Endothelial cell of umbilical vein (primary cell): ENCODE results near the gene TOR1A. TPM values are rescaled to one million over a fixed set of nuclear protein-coding genes. Genes with fewer than 3 reads are reported as not detected.

Source experiments
- BruUV-seq: library from RNA; stranded (reverse); fragments of 400-500 nt; replicated peaks from 2 replicates; lab custom pipeline; 2021; lab: Mats Ljungman, UMichigan
- CTCF ChIA-PET: fragments of 300-600, 350-600 bp; sonication (Branson Sonifier 250); formaldehyde crosslinking; loops from one replicate; lab custom pipeline; 2021; ENCODE audit warnings: antibody characterized with exemption, inconsistent platforms; lab: Charles Lee
- POLR2A ChIA-PET: fragments of 300-600, 350-600 bp; sonication (Branson Sonifier 250); formaldehyde crosslinking; loops from one replicate; lab custom pipeline; 2021; ENCODE audit warnings: antibody characterized with exemption, inconsistent platforms; lab: Charles Lee
- DNase-seq: peaks from one replicate; pipeline ENCODE4 v3.0.0-alpha.2; 2011; ENCODE audit warnings: low read depth, low spot score
- FAIRE-seq: peaks from 2 replicates; lab custom pipeline; 2011; peaks lifted over from hg19 to GRCh38; lab: Jason Lieb, UNC
- H2AFZ ChIP-seq: 2 replicates; pipeline ENCODE4 v1.6.0; 2012; ENCODE audit warnings: low read depth, low read length, control low read depth, inconsistent platforms
- H3K27ac ChIP-seq: 2 replicates; pipeline ENCODE4 v1.5.1; 2011; ENCODE audit warnings: low read depth, mild to moderate bottlenecking, control low read depth, low read length, moderate library complexity; ENCODE audit not compliant: insufficient read depth
- H3K27me3 ChIP-seq, 2 experiments: 2 replicates each; pipeline versions ENCODE4 v1.6.0 to v1.6.1; 2011; ENCODE audit warnings: low read length in 2 of 2, mixed read lengths in 1 of 2; ENCODE audit not compliant: control insufficient read depth in 2 of 2, insufficient read depth in 2 of 2
- H3K36me3 ChIP-seq, 2 experiments: 2 replicates in 1 of 2; 3 replicates in 1 of 2; pipeline ENCODE4 v1.5.1; 2011; ENCODE audit warnings: low read length in 2 of 2, mild to moderate bottlenecking in 1 of 2, moderate library complexity in 1 of 2; ENCODE audit not compliant: control insufficient read depth in 2 of 2, insufficient read depth in 2 of 2; ENCODE audit errors: extremely low read depth in 1 of 2
- H3K4me1 ChIP-seq: 3 replicates; pipeline ENCODE4 v1.5.1; 2011; ENCODE audit warnings: mild to moderate bottlenecking, low read length; ENCODE audit not compliant: control insufficient read depth, insufficient read depth; ENCODE audit errors: extremely low read depth
- H3K4me2 ChIP-seq: 2 replicates; pipeline ENCODE4 v1.6.1; 2011; ENCODE audit warnings: low read length, control low read depth, mixed read lengths; ENCODE audit not compliant: insufficient read depth
- H3K4me3 ChIP-seq, 3 experiments: fragments of 200-600 bp in 1 of 3; sonication (generic), shearing (Covaris generic) in 1 of 3; replicated peaks in 1 of 3; 2 replicates each; pipeline ENCODE4 v1.5.1; 2011 to 2016; ENCODE audit warnings: control low read depth in 3 of 3, low read length in 3 of 3, mild to moderate bottlenecking in 2 of 3, inconsistent platforms in 1 of 3, low read depth in 1 of 3, moderate library complexity in 1 of 3; ENCODE audit not compliant: insufficient read depth in 1 of 3
- H3K79me2 ChIP-seq: 2 replicates; pipeline ENCODE4 v1.6.0; 2012; ENCODE audit warnings: low read length, inconsistent platforms; ENCODE audit not compliant: control insufficient read depth, insufficient read depth
- H3K9ac ChIP-seq: replicated peaks from 2 replicates; pipeline ENCODE3; 2011; ENCODE audit warnings: low read length, control low read depth; ENCODE audit not compliant: insufficient read depth; ENCODE audit errors: extremely low read depth
- H3K9me1 ChIP-seq: replicated peaks from 3 replicates; pipeline ENCODE4 v1.6.0; 2011; ENCODE audit warnings: mild to moderate bottlenecking, low read length; ENCODE audit not compliant: control insufficient read depth, insufficient read depth; ENCODE audit errors: extremely low read depth
- H3K9me3 ChIP-seq: replicated peaks from 2 replicates; pipeline ENCODE4 v1.5.1; 2012; ENCODE audit warnings: low read length, inconsistent platforms; ENCODE audit not compliant: control insufficient read depth, insufficient read depth
- H4K20me1 ChIP-seq: replicated peaks from 2 replicates; pipeline ENCODE3; 2011; ENCODE audit warnings: mild to moderate bottlenecking, low read length; ENCODE audit not compliant: control insufficient read depth, insufficient read depth; ENCODE audit errors: extremely low read depth
- EZH2 ChIP-seq: IDR thresholded peaks from 2 replicates; pipeline ENCODE4 v1.6.1; 2012; ENCODE audit warnings: borderline replicate concordance, low read depth, mild to moderate bottlenecking, moderate library complexity, low read length, inconsistent platforms; ENCODE audit not compliant: severe bottlenecking
- FOS ChIP-seq: IDR thresholded peaks from 2 replicates; pipeline ENCODE4 v1.6.1; 2011; ENCODE audit warnings: mild to moderate bottlenecking, low read length, moderate library complexity, borderline replicate concordance; ENCODE audit not compliant: insufficient read depth
- GATA2 ChIP-seq: IDR thresholded peaks from 2 replicates; pipeline ENCODE4 v1.7.0; 2011; ENCODE audit warnings: low read depth, mild to moderate bottlenecking, moderate library complexity, mixed read lengths, low read length; ENCODE audit not compliant: insufficient read length, insufficient read depth
- JUN ChIP-seq: IDR thresholded peaks from 2 replicates; pipeline ENCODE4 v1.6.1; 2011; ENCODE audit warnings: borderline replicate concordance, low read depth; ENCODE audit not compliant: insufficient read length, insufficient read depth
- MAX ChIP-seq: IDR thresholded peaks from 2 replicates; pipeline ENCODE4 v1.6.1; 2011; ENCODE audit not compliant: insufficient read depth, insufficient read length
- MYC ChIP-seq: IDR thresholded peaks from one replicate; pipeline ENCODE4 v1.6.1; 2011; ENCODE audit warnings: mild to moderate bottlenecking, low read depth, low read length
- POLR2A ChIP-seq: IDR thresholded peaks from 2 replicates; pipeline ENCODE4 v1.6.1; 2012; ENCODE audit warnings: low read depth, mild to moderate bottlenecking, control low read depth, low read length
- POLR2AphosphoS5 ChIP-seq: IDR thresholded peaks from 2 replicates; pipeline ENCODE4 v1.6.1; 2012; ENCODE audit warnings: low read depth, mild to moderate bottlenecking, control low read depth, low read length, moderate library complexity; ENCODE audit not compliant: insufficient read depth
- dilution Hi-C: fragments of 300-500 bp; cut with MboI; formaldehyde crosslinking; loops from one replicate; pipeline ENCODE4 v1.15.0; 2019; ENCODE audit warnings: low sequenced_read_pairs; ENCODE audit not compliant: extremely low pct_ligation_motif_present
- intact Hi-C: fragments of 100-400 bp; cut with micrococcal nuclease; formaldehyde crosslinking; loops from one replicate; pipeline ENCODE4 v1.10.0; 2022
- polyA plus RNA-seq, 4 experiments: library from polyadenylated mRNA; depleted of rRNA in 3 of 4; stranded (reverse) in 3 of 4; unstranded in 1 of 4; fragments of >200 nt; gene quantifications; 2 replicates each; pipeline versions ENCODE4 v1.2.1 to v1.2.3, GENCODE V29; 2011 to 2012; ENCODE audit warnings: missing spikeins in 1 of 4
- total RNA-seq: library from RNA; stranded (reverse); gene quantifications from 2 replicates; pipeline ENCODE4 v1.2.3, GENCODE V29; 2021
- TF ChIP-seq, protein P1 (sequence below), 2 donors: IDR thresholded peaks; 1 replicate in 1 of 2; 2 replicates in 1 of 2; pipeline ENCODE4 v1.5.1; 2011; ENCODE audit warnings: low read length in 2 of 2, mild to moderate bottlenecking in 2 of 2, moderate library complexity in 2 of 2, control low read depth in 1 of 2, inconsistent platforms in 1 of 2, low read depth in 1 of 2; ENCODE audit not compliant: insufficient read depth in 1 of 2; ENCODE audit errors: extremely low read depth in 1 of 2

TOR1A gene
- total and polyA plus RNA-seq, 2 donors (not counting 3 experiments of a cell fraction or from before 2014, with no cell fraction given): 57.8 to 89.8 TPM

DNA sequence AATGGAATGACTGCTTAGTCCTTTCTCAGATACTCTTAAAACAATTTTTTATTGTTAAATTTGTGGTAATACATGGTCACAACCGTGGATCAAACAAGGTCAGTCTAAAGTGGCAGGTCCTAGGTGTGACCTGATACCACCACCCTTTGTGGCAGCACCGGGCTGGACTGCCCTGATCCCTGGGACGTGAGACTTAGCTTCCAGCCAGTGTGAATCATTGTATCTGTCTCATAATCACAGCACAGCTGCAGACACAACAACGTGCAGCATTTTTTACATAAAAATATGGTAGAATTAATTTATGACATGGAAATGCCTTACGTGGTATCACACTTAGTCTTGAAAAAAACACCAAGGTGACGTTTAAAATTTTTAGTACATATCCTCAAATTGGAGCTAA lies 13.1 kb downstream of the TOR1A start:
- Histone ChIP-seq H3K4me3 (no peak overlapping the region), H3K27me3 (no peaks in the 10 kb centered on the region), H3K9me1 (no peaks in the 10 kb centered on the region), H3K4me2 (no peak overlapping the region), H3K27ac (no peak overlapping the region), H2AFZ (no peak overlapping the region), H3K79me2 (peaks cover 2% of the 10 kb centered on the region), H3K36me3 (peaks cover 2 to 10% of the 10 kb centered on the region in 2 experiments), H3K9me3 (no peaks in the 10 kb centered on the region), H3K9ac (no peak overlapping the region), H4K20me1 (no peaks in the 10 kb centered on the region), H3K4me1 (peaks cover 2% of the 10 kb centered on the region)
- no peak for FAIRE-seq
- TSS peak; percentile 11 for BruUV-seq
- ChIA-PET POLR2A (no interaction called here), CTCF (no interaction called here)
- intact Hi-C loops (no loop called here), dilution Hi-C loops (no loop called here)
- DNase-seq: no peak
- TF ChIP-seq JUN (no peak), FOS (no peak), MYC (no peak), GATA2 (no peak)

DNA sequence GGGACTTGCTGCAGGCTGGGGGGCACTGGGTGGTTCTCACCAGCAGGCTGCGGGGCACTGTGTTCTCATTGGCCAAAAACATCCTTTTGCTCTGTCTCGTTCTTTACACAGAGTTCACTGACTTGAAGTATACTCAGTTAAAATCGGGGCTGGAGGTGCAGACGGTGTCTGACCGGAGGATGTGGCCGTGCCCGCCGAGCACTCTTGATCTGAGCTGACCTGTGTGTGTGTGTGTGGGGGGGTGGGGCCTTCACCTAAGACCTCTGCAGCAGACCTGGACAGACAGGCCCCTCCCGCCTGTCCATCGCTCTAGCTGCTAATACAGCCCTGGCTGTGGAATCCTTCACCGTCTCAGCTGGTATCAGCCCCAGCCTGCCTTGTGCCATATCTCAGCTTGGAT lies 13.8 kb downstream of the TOR1A start:
- ChIA-PET CTCF (interaction anchor here (1.4 kb wide), 1 partner anchor 29 kb away, joined by 3 read pairs; no protein-coding TSS in a partner anchor), POLR2A (no interaction called here)
- H3K9me3 ChIP-seq: no peaks in the 10 kb centered on the region
- H3K27ac ChIP-seq: no peak overlapping the region
- peaks cover 2 to 8% of the 10 kb centered on the region in 2 experiments for H3K36me3 ChIP-seq
- BruUV-seq: no TSS peak
- dilution Hi-C loops (no loop called here), intact Hi-C loops (no loop called here)
- no peaks in the 10 kb centered on the region for H4K20me1 ChIP-seq
- peaks cover 2% of the 10 kb centered on the region for H3K79me2 ChIP-seq
- H3K9ac ChIP-seq: no peak overlapping the region
- no peak overlapping the region for H3K4me2 ChIP-seq
- no peak for TF ChIP-seq FOS
- TF ChIP-seq GATA2: no peak
- TF ChIP-seq MYC: no peak
- TF ChIP-seq JUN: no peak
- TF ChIP-seq EZH2: no peak
- TF ChIP-seq, protein P1, sequence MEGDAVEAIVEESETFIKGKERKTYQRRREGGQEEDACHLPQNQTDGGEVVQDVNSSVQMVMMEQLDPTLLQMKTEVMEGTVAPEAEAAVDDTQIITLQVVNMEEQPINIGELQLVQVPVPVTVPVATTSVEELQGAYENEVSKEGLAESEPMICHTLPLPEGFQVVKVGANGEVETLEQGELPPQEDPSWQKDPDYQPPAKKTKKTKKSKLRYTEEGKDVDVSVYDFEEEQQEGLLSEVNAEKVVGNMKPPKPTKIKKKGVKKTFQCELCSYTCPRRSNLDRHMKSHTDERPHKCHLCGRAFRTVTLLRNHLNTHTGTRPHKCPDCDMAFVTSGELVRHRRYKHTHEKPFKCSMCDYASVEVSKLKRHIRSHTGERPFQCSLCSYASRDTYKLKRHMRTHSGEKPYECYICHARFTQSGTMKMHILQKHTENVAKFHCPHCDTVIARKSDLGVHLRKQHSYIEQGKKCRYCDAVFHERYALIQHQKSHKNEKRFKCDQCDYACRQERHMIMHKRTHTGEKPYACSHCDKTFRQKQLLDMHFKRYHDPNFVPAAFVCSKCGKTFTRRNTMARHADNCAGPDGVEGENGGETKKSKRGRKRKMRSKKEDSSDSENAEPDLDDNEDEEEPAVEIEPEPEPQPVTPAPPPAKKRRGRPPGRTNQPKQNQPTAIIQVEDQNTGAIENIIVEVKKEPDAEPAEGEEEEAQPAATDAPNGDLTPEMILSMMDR (IDR thresholded peaks at IDR 0.05; ENCODE audit: extremely low read depth in 1 of 2, insufficient read depth in 1 of 2, low read depth in 1 of 2, low read length in 2 of 2): no peak
- no peak for TF ChIP-seq MAX
- TF ChIP-seq POLR2A: no peak
- TF ChIP-seq POLR2AphosphoS5: no peak
- no peaks in the 10 kb centered on the region for H3K27me3 ChIP-seq
- no peak for DNase-seq
- H3K9me1 ChIP-seq: no peaks in the 10 kb centered on the region
- no peak for FAIRE-seq
- H2AFZ ChIP-seq: no peak overlapping the region
- H3K4me3 ChIP-seq: no peak overlapping the region
- peaks cover 3% of the 10 kb centered on the region for H3K4me1 ChIP-seq
